ENCODE data around the gene AXL. TPM values are rescaled to one million over a fixed set of nuclear protein-coding genes. Genes with fewer than 3 reads are reported as not detected.

Gene AXL
- total RNA-seq, 2 donors from 2014 or later: 138 to 157 TPM

GRCh38 chr19:41239363-41239762 is 20.3 kb downstream of the AXL start:
- H3K4me3 ChIP-seq: no peak overlapping the region
- no peaks in the 10 kb centered on the region for H3K4me1 ChIP-seq (ENCODE audit: control insufficient read depth in 1 of 2, low read depth in 2 of 2)
- TF ChIP-seq CTCF (IDR thresholded peaks at IDR 0.05): no peak
- peaks cover 77% of the 10 kb centered on the region for H3K36me3 ChIP-seq
- H3K27me3 ChIP-seq (replicated peaks; ENCODE audit: insufficient read depth): no peaks in the 10 kb centered on the region
- DNase-seq (ENCODE audit: low spot score) (no peak), ATAC-seq (ENCODE audit: insufficient number of reproducible peaks, low FRiP score, low read depth) (no peak)
- H3K9me3 ChIP-seq: no peaks in the 10 kb centered on the region
- no peak overlapping the region for H3K27ac ChIP-seq

- no peak overlapping the region for H3K27ac ChIP-seq
- ATAC-seq (ENCODE audit: insufficient number of reproducible peaks, low FRiP score, low read depth) (no peak), DNase-seq (ENCODE audit: low spot score) (no peak)
- H3K4me3 ChIP-seq: no peak overlapping the region
- peaks cover 77% of the 10 kb centered on the region for H3K36me3 ChIP-seq
- H3K27me3 ChIP-seq (replicated peaks; ENCODE audit: insufficient read depth): no peaks in the 10 kb centered on the region
- H3K9me3 ChIP-seq: no peaks in the 10 kb centered on the region
- H3K4me1 ChIP-seq (ENCODE audit: control insufficient read depth in 1 of 2, low read depth in 2 of 2): no peaks in the 10 kb centered on the region
- TF ChIP-seq CTCF (IDR thresholded peaks at IDR 0.05): no peak
These were observed 21.0 kb downstream of the AXL start for GRCh38 chr19:41239961-41240574.

GRCh38 chr19:41241859-41242258 is 22.8 kb downstream of the AXL start:
- no peak overlapping the region for H3K27ac ChIP-seq
- DNase-seq (ENCODE audit: low spot score) (no peak), ATAC-seq (ENCODE audit: insufficient number of reproducible peaks, low FRiP score, low read depth) (no peak)
- TF ChIP-seq CTCF (IDR thresholded peaks at IDR 0.05): no peak
- no peak overlapping the region for H3K4me3 ChIP-seq
- peaks cover 79% of the 10 kb centered on the region for H3K36me3 ChIP-seq
- no peaks in the 10 kb centered on the region for H3K9me3 ChIP-seq
- H3K27me3 ChIP-seq (replicated peaks; ENCODE audit: insufficient read depth): no peaks in the 10 kb centered on the region
- no peaks in the 10 kb centered on the region for H3K4me1 ChIP-seq (ENCODE audit: control insufficient read depth in 1 of 2, low read depth in 2 of 2)

GRCh38 chr19:41244117-41244516 is 25.1 kb downstream of the AXL start:
- Histone ChIP-seq H3K27ac (no peak overlapping the region), H3K4me1 (ENCODE audit: control insufficient read depth in 1 of 2, low read depth in 2 of 2) (no peaks in the 10 kb centered on the region), H3K9me3 (no peaks in the 10 kb centered on the region), H3K36me3 (peaks cover 76% of the 10 kb centered on the region), H3K27me3 (replicated peaks; ENCODE audit: insufficient read depth) (no peaks in the 10 kb centered on the region), H3K4me3 (no peak overlapping the region)
- ATAC-seq (ENCODE audit: insufficient number of reproducible peaks, low FRiP score, low read depth): no peak
- DNase-seq (ENCODE audit: low spot score): no peak
- TF ChIP-seq CTCF (IDR thresholded peaks at IDR 0.05): no peak

- H3K27ac ChIP-seq: no peak overlapping the region
- no peaks in the 10 kb centered on the region for H3K27me3 ChIP-seq (replicated peaks; ENCODE audit: insufficient read depth)
- peaks cover 83% of the 10 kb centered on the region for H3K36me3 ChIP-seq
- TF ChIP-seq CTCF (IDR thresholded peaks at IDR 0.05): no peak
- no peak for DNase-seq (ENCODE audit: low spot score)
- no peaks in the 10 kb centered on the region for H3K9me3 ChIP-seq
- no peaks in the 10 kb centered on the region for H3K4me1 ChIP-seq (ENCODE audit: control insufficient read depth in 1 of 2, low read depth in 2 of 2)
- no peak for ATAC-seq (ENCODE audit: insufficient number of reproducible peaks, low FRiP score, low read depth)
- H3K4me3 ChIP-seq: no peak overlapping the region
These were observed 26.8 kb downstream of the AXL start for GRCh38 chr19:41245843-41246242.
